GM21381 (cell line): ENCODE data around the gene GP5.

Experiments
- ATAC-seq: cut with Tn5 transposase; IDR thresholded peaks from one replicate; pipeline ENCODE4 v1.9.1; 2021; ENCODE audit warnings: mild to moderate bottlenecking, moderate library complexity; ENCODE audit not compliant: unreplicated experiment

The GP5 gene

DNA sequence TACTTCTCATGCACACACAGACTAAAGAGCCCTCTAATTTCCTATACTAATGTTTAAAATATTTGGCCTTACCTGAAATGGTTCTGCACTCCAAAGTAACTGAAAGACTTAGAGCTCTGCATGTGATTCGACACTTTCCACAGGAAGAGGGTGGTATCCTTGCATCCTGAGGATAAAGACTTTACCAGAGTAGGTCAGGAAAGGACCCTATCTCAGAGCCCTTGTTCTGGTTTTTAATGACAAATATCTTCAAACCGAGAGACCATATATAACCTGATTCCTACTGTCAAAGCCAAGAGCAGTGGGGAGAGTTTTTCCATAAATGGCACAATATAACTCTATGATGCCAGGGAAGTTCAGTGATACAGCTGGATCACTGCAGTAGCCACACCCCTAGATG lies at the start of gene GP5:
GP5 (minus strand) TSS at position 101 of the 400 bp plus-strand sequence. CDS start 984 bp downstream, outside the sequence.
- no peak for ATAC-seq

DNA sequence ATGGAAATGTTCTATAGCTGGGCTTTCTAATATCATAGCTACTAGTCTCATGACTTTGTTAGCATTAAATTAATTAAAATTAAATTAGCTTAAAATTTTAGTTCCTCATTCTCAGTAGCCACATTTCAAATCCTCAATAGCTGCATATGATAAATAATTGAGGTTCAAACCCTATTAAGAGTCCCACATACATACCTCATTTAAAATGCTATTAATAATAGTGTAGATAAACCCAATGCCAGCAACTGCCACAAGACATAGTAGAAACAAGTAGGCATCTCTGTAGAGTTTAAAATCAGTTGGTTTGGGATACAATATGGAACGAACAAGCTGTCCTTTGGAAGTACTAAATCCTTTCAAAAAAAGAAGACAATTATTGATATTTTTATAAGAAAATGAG lies 48.6 kb upstream of the GP5 start:
- ATAC-seq = no peak

GRCh38 chr3:194447161-194447560 lies 48.1 kb upstream of the GP5 start:
- no peak for ATAC-seq

- ATAC-seq = no peak
These were observed 47.7 kb upstream of the GP5 start for GRCh38 chr3:194446754-194447153.

DNA sequence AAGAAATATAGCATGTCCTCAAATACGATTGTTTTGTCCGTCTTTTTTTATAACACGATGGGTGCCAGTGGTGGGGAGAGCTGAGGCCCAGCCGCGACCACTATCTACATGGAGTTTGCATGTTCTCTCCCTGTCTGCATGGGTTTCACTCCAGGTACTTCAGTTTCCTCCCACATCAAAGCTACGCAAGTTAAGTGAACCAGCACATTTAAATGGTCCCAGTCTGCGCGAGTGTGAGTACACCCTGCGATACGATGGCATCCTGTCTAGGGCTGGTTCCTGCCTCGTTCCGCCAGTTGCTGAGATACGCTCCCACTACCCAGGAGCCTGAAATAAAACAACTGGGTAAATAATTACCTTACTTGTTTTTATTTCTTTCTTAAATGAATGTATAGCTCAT lies 47.1 kb upstream of the GP5 start:
- no peak for ATAC-seq

DNA sequence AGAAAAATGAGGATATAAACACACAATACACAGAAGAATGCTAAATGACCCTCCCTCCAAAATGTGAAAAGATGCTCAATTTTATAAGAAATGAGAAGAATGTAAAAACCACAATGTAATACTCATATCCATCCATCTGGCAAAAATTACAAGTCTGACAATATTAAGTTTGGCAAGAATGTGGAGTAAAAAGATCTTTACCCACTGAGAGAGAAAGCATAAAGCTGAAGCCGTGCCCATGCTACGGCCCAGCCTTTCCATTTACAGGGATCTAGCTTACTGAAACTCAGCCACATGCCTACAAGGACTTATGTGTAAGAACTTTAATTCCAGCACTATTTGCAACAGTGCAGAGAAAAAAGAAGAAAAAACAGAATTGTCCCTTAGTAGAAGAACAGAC lies 44.8 kb upstream of the GP5 start:
- no peak for ATAC-seq

GRCh38 chr3:194440756-194441155 lies 41.7 kb upstream of the GP5 start:
- ATAC-seq = no peak

DNA sequence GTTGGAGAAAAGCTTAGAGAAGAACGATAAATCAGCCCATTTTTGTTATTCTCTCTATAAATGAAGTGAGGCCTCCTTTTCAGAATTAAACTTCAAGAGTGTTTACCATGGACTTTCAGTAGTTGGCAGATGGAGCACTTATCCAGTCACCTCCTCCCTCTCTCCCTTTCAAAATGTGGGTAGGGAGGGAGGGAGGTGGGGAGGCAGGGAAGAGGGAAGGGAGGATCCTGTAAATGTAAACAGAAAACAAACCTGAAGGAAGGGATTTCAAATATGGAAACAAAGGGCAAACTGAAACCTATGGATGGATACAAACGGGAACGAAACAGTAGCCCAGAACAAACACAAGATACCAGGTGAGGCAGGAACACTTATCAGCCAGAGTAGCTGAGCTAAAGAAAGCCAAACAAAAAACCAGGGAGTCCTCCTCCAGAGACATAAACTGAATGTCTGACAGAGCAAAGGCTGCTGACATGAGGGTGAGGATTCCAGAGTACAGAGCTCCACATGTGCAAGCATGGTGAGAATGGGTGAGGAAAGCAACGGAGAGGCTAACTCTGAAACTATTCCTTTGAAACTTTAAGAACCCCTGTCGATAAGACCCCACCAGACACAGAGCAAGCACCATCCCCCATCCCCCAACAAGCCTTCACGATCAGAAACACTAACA lies 41.0 kb upstream of the GP5 start:
- ATAC-seq = no peak

DNA sequence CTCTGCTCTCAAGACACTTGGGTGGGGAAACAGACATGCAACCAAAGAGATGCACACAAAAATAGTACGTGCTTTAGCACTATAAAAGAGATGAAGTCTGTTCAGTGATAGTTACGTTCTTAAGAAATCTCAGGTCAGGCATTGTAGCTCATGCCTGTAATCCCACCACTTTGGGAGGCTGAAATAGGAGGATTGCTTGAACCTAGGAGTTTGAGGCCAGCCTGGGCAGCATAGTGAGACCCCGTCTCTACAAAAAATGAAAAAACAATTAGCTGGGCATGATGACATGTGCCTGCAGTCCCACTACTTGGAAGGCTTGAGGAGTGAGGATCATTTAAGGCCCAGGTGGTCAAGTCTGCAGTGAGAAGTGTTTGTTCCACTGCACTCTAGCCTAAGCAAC lies 35.4 kb upstream of the GP5 start:
- ATAC-seq = no peak

DNA sequence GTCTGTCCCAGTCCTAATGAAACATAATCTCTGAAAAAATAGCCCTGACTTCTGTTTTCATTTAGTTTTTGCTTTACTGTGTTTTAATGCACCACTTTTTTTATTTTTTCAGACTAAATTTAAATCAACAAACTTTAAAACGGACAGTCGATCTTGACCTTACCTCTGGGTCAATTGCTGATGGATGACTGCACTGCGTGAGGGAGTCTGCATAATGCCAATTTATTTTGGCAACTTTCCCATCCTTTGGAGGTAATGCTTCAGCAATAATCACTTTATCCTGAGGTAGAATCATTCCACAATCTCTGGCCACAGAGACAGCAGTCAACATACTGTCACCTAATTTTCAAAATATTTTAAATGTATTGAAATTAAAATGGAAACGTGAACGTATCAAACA lies 32.5 kb upstream of the GP5 start:
- no peak for ATAC-seq

- ATAC-seq = no peak
These were observed 26.3 kb upstream of the GP5 start for GRCh38 chr3:194425399-194425798.

GRCh38 chr3:194424953-194425352 lies 25.9 kb upstream of the GP5 start:
- no peak for ATAC-seq

- ATAC-seq = no peak
These were observed 25.3 kb upstream of the GP5 start for GRCh38 chr3:194424373-194424772.

DNA sequence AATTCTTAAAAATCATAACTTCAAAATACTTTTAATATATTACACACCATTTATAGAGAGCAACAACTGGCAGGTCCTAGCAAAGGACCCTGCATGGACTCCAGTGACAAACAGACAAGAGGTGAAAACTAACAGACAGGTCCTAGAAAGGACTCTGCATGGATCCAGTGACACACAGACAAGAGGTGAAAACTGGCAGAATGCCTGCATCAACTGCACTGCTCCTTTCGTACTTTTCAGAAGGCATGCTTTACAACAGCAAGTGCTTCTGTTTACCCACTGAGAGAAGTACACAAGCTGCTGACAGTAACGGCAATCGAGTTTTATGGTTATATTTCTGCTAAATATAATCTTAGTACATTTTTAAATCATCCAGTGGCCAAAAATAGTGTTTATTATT lies 24.3 kb upstream of the GP5 start:
- ATAC-seq = no peak

DNA sequence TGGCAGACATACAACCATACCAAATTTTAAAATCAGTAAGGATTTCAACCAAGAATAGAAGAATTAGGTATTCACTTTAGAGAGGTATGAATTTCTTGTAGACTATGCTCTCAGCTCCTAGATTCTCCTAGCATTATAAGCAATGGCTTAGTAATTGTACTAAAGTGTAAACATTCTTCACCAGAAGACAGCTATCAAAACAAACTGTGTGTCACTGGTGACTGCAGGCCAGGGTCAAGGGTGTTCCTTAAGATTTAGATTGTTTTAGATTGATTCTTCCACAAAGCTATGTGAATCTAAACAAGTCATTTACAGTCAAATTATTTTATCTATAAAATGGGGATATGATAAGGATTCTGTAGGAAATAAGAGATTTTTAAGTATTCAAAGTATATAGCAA lies 23.1 kb upstream of the GP5 start:
- ATAC-seq = no peak

GRCh38 chr3:194418671-194419070 lies 19.6 kb upstream of the GP5 start:
- ATAC-seq = no peak

DNA sequence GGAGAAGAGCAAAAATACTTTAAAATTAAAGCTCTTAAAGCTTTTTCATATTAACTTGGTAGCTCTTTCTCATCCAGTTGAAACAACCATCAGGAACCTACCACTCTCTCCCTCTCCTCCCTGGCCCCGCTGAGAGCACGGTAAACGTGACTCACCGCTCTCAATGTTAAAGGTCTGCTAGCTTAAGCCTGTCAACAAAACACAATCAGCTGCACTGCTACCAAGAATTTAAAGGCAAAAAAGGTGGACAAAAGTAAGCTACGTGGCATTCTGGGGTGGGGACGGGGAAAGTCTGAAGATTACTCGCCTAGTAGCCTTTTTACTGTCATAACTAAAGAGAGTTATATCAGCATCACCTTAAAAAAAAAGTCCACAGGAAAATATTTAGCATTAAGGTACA lies 8.4 kb upstream of the GP5 start:
- ATAC-seq = no peak

- ATAC-seq = no peak
These were observed 6.7 kb upstream of the GP5 start for GRCh38 chr3:194405766-194406165.

- ATAC-seq = no peak
These were observed 5.5 kb upstream of the GP5 start for GRCh38 chr3:194404365-194405140.

DNA sequence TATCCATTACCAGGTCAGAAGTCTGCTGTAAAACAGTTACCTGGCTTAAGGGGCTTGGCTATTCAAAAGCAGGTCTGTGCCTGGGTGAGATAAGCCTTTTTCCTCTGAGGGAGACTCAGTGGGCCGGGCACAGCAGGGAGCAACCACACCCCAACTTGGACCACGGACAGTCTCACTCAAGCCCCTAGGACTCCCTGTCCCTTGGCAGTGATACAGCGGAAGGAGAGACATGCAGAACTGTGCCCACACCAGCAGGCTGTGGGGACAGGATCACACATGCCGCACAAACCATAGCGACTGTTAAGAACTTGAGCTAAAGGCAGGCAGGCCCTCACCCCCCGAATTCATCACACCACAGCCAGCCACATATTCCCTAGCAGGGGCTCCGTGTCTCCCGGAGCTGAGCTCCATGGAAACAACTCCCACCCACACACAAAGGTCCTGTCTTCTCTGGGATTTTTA lies 2.8 kb upstream of the GP5 start:
- ATAC-seq = no peak

DNA sequence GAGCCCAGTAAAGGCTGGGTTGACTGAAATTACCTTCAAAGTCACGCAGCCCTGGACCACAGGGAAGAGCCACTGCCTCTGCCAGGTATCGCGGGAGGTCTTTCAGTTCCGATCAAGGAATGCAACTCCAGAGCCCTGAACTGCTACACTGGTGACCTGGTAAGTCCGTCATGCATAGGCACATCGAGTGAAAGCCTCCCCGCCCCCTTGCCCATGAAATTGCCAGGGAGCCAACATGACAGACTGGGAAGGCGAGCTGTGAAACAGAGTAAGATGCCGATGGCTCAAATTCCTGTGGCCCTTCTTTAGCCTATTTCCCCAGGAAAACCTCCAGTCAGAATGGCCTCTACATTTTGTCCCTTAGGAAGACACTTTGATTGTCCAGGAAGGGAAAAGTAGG lies 2.3 kb upstream of the GP5 start:
- ATAC-seq = no peak

- no peak for ATAC-seq
These were observed 877 bp upstream of the GP5 start for GRCh38 chr3:194399874-194400411.
